Head of caudate nucleus (tissue), 42 donors: ENCODE measurements around the gene SAC3D1.
A peak's percentile ranks its signal among the peaks of the same experiment; 100 is the strongest.
"Not testable (repeated sequence)": the region's sequence is repeated elsewhere in the genome, so short reads cannot be mapped to it uniquely, and the experiment has no call there.

Experiments
- DNase-seq, 42 donors: peaks; one replicate each; pipeline versions ENCODE4 v3.0.0 to v3.0.0-alpha.2; 2020 to 2021; ENCODE audit warnings: mixed read lengths in 7 of 42
- intact Hi-C: fragments of 100-400 bp; cut with DNase I; formaldehyde crosslinking; loops from one replicate; pipeline ENCODE4 v1.15.0; 2022

The SAC3D1 gene

GRCh38 chr11:65040847-65041622 lies at the start of gene SAC3D1:
Gene SAC3D1, plus strand, starts transcription at chr11:65041210. Its CDS starts 83 bp downstream, at chr11:65041293.
- DNase-seq: peak; percentile 72 to 96 (median 91)
- intact Hi-C loops: no loop called here

GRCh38 chr11:64994318-64994717 lies 46.7 kb upstream of the SAC3D1 start:
- intact Hi-C loops: no loop called here
- no peak for DNase-seq

GRCh38 chr11:64996327-64996709 lies 44.7 kb upstream of the SAC3D1 start:
- no peak for DNase-seq
- intact Hi-C loops: no loop called here

- peak; percentile 31 to 86 (median 67) for DNase-seq
- intact Hi-C loops: no loop called here
Measured at GRCh38 chr11:64996710-64997380, 44.2 kb upstream of the SAC3D1 start, which contains the start of gene BATF2. Gene BATF2, minus strand, starts transcription at chr11:64996971. Its CDS starts 57 bp downstream, at chr11:64996914.

GRCh38 chr11:64998141-64998540 lies 42.9 kb upstream of the SAC3D1 start:
- DNase-seq: no peak
- intact Hi-C loops: no loop called here

- no peak for DNase-seq
- intact Hi-C loops: no loop called here
Measured at GRCh38 chr11:64998690-64999431, 42.1 kb upstream of the SAC3D1 start.

- intact Hi-C loops: no loop called here
- no peak for DNase-seq
Measured at GRCh38 chr11:64999478-64999877, 41.5 kb upstream of the SAC3D1 start.

GRCh38 chr11:65002706-65003105 lies 38.3 kb upstream of the SAC3D1 start:
- DNase-seq: no peak
- intact Hi-C loops: no loop called here

- no peak for DNase-seq
- intact Hi-C loops: no loop called here
Measured at GRCh38 chr11:65003282-65003681, 37.7 kb upstream of the SAC3D1 start.

GRCh38 chr11:65003968-65004367 lies 37.0 kb upstream of the SAC3D1 start:
- intact Hi-C loops, DNase-seq: not testable (repeated sequence)

- peak in 29 of 42 donors; percentile 12 to 69 (median 38) for DNase-seq
- intact Hi-C loops: no loop called here
Measured at GRCh38 chr11:65008016-65008415, 33.0 kb upstream of the SAC3D1 start.

- intact Hi-C loops: no loop called here
- no peak for DNase-seq
Measured at GRCh38 chr11:65008873-65009272, 32.1 kb upstream of the SAC3D1 start.

- intact Hi-C loops: loop anchor here (2.0 kb wide), 1 partner anchor 103 kb away; the partner anchor contains the start of gene ZNHIT2
- DNase-seq: peak; percentile 85 to 96 (median 91)
Measured at GRCh38 chr11:65013130-65013887, 27.7 kb upstream of the SAC3D1 start.

- intact Hi-C loops: loop anchor here (2.0 kb wide), 1 partner anchor 103 kb away; the partner anchor contains the start of gene ZNHIT2
- peak; percentile 87 to 98 (median 95) for DNase-seq
Measured at GRCh38 chr11:65013888-65014725, 26.9 kb upstream of the SAC3D1 start, which contains the start of gene ARL2. Gene ARL2, plus strand, starts transcription at chr11:65014160. Its CDS starts 48 bp downstream, at chr11:65014208.

- intact Hi-C loops: no loop called here
- DNase-seq: no peak
Measured at GRCh38 chr11:65014726-65015227, 26.2 kb upstream of the SAC3D1 start.

- intact Hi-C loops: no loop called here
- DNase-seq: no peak
Measured at GRCh38 chr11:65016705-65017104, 24.3 kb upstream of the SAC3D1 start.

GRCh38 chr11:65017937-65018336 lies 23.1 kb upstream of the SAC3D1 start:
- no peak for DNase-seq
- intact Hi-C loops: no loop called here

- DNase-seq: no peak
- intact Hi-C loops: no loop called here
Measured at GRCh38 chr11:65019824-65020223, 21.2 kb upstream of the SAC3D1 start.
